ENCODE measurements around the gene RNF220. TPM values are rescaled to one million over a fixed set of nuclear protein-coding genes. Genes with fewer than 3 reads are reported as not detected.

Gene RNF220
- total and polyA plus RNA-seq, 10 donors: 59.0 to 126 (median 71.7) TPM

GRCh38 chr1:44701141-44701573, 296.1 kb downstream of the RNF220 start:
- Histone ChIP-seq H3K9me3 (no peaks in the 10 kb centered on the region), H3K4me3 (no peak overlapping the region), H3K27ac (no peak overlapping the region), H3K27me3 (replicated peaks in 1 of 7) (no peaks in the 10 kb centered on the region), H3K36me3 (no peaks in the 10 kb centered on the region), H3K4me1 (peaks cover 0 to 29% (median 25%) of the 10 kb centered on the region in 6 donors)
- WGBS, 5 donors: 78 to 92% (median 86%) methylated on average over 7 of the region's 7 CpGs
- intact Hi-C loops (cut with DNase I; ENCODE audit: low total_unique reads): no loop called here
- TF ChIP-seq POLR2AphosphoS5 (IDR thresholded peaks at IDR 0.05): no peak
- TF ChIP-seq POLR2A (IDR thresholded peaks at IDR 0.05): no peak
- no peak for TF ChIP-seq CTCF (IDR thresholded peaks at IDR 0.05 in 8 of 11, conservative IDR thresholded peaks at IDR 0.05 in 3 of 11)
- no peak for DNase-seq

Small RNAs within 50 kb of the gene (microRNA-seq; reads per million reads assigned to microRNA genes)
- 0 to 0.28 (median 0) reads per million in 3 donors for gene MIR5584

Small RNAs within 50 kb of the gene (small RNA-seq; reads per million reads assigned to genes)
- 0 reads per million in 4 donors for gene MIR5584
- 0 reads per million in 4 donors for gene RNU6-369P

Other genes starting within 250 kb of the RNF220 start
- 10 to 100 TPM; 37.8 to 57.2 (median 46.7) TPM for gene DMAP1, start 191.8 kb upstream of the RNF220 start, total RNA-seq
- 10 to 100 TPM; 39.7 to 84.6 (median 68.1) TPM for gene DMAP1, start 191.8 kb upstream of the RNF220 start, polyA plus RNA-seq
- 10 to 100 TPM; 20.1 to 41.1 (median 26.5) TPM for gene ERI3, start 50.0 kb upstream of the RNF220 start, total RNA-seq
- gene ERI3, start 50.0 kb upstream of the RNF220 start, polyA plus RNA-seq: 10 to 100 TPM; 25.3 to 29.9 (median 28.0) TPM

All from spleen (tissue), 11 donors.